AG04449 (cell line): ENCODE data around the gene SLC22A8.

ENCODE experiments used
- CTCF ChIA-PET: fragments of 350-600 bp; formaldehyde crosslinking; extraction: SDS; loops from one replicate; lab custom pipeline; 2021; ENCODE audit warnings: antibody characterized with exemption; lab: Yijun Ruan, JAX
- POLR2A ChIA-PET: fragments of 400-600, 350-600 bp; formaldehyde crosslinking; extraction: SDS; loops from one replicate; lab custom pipeline; 2020; ENCODE audit warnings: antibody characterized with exemption, inconsistent platforms; lab: Yijun Ruan, JAX
- DNase-seq: peaks from one replicate; pipeline ENCODE4 v3.0.0-alpha.2; 2010; ENCODE audit warnings: low read depth, low spot score
- H3K4me3 ChIP-seq: 2 replicates; pipeline ENCODE4 v1.5.1; 2011; ENCODE audit warnings: low read depth, mild to moderate bottlenecking, control low read depth, low read length
- CTCF ChIP-seq: IDR thresholded peaks from one replicate; pipeline ENCODE4 v1.5.1; 2011; ENCODE audit warnings: mild to moderate bottlenecking, moderate library complexity, low read length, control low read depth, inconsistent platforms; ENCODE audit not compliant: insufficient read depth; ENCODE audit errors: missing control alignments

SLC22A8 gene

GRCh38 chr11:62999649-63000048 lies 16.0 kb downstream of the SLC22A8 start:
- no peak overlapping the region for H3K4me3 ChIP-seq
- TF ChIP-seq CTCF, result no peak
- no peak for DNase-seq
- POLR2A ChIA-PET, result no interaction called here
- CTCF ChIA-PET, result interaction anchor here (0.6 kb wide), 1 partner anchor 52 kb away, joined by 3 read pairs; no protein-coding TSS in a partner anchor

GRCh38 chr11:62999156-62999555 lies 16.5 kb downstream of the SLC22A8 start:
- ChIA-PET POLR2A (no interaction called here), CTCF (interaction anchor here (0.6 kb wide), 1 partner anchor 51 kb away, joined by 3 read pairs; no protein-coding TSS in a partner anchor)
- no peak for DNase-seq
- H3K4me3 ChIP-seq, result no peak overlapping the region
- TF ChIP-seq CTCF, result no peak

GRCh38 chr11:62996271-62996670 lies 19.4 kb downstream of the SLC22A8 start:
- POLR2A ChIA-PET, result no interaction called here

GRCh38 chr11:62994775-62995174 lies 20.9 kb downstream of the SLC22A8 start:
- ChIA-PET POLR2A (no interaction called here), CTCF (interaction anchor here (1.3 to 1.4 kb wide), 2 partner anchors 29 to 89 kb away, joined by 4 to 6 read pairs; no protein-coding TSS in a partner anchor)
- no peak for TF ChIP-seq CTCF
- H3K4me3 ChIP-seq, result no peak overlapping the region
- DNase-seq, result no peak

More at GRCh38 chr11:62996271-62996670, 19.4 kb downstream of the SLC22A8 start:
- TF ChIP-seq CTCF, result no peak
- DNase-seq, result no peak
- H3K4me3 ChIP-seq, result no peak overlapping the region
- CTCF ChIA-PET, result interaction anchor here (1.0 to 1.7 kb wide), 2 partner anchors 26 to 90 kb away, joined by 3 to 5 read pairs; no protein-coding TSS in a partner anchor

GRCh38 chr11:62988276-62988675 lies 27.4 kb downstream of the SLC22A8 start:
- POLR2A ChIA-PET, result no interaction called here
- no peak overlapping the region for H3K4me3 ChIP-seq

More at GRCh38 chr11:62988276-62988675, 27.4 kb downstream of the SLC22A8 start:
- no peak for TF ChIP-seq CTCF
- CTCF ChIA-PET, result no interaction called here
- no peak for DNase-seq
